Fibroblast of lung (primary cell): Measurements from ENCODE around the gene PHC2.

Experiments
- EZH2 ChIP-seq: IDR thresholded peaks from 2 replicates; pipeline ENCODE4 v1.5.1; 2012; ENCODE audit warnings: low read length, control low read depth, mild to moderate bottlenecking; ENCODE audit errors: missing control alignments
- TF ChIP-seq, protein P1 (sequence below), 2 donors: IDR thresholded peaks in 1 of 2; conservative IDR thresholded peaks in 1 of 2; 1 replicate in 1 of 2; 2 replicates in 1 of 2; pipeline ENCODE4 v1.5.1; 2011 to 2012; ENCODE audit warnings: low read length in 2 of 2, control low read depth in 1 of 2, inconsistent platforms in 1 of 2, low read depth in 1 of 2, mild to moderate bottlenecking in 1 of 2

GRCh38 chr1:33373606-33374005, 57.3 kb downstream of the PHC2 start:
- TF ChIP-seq, protein P1, sequence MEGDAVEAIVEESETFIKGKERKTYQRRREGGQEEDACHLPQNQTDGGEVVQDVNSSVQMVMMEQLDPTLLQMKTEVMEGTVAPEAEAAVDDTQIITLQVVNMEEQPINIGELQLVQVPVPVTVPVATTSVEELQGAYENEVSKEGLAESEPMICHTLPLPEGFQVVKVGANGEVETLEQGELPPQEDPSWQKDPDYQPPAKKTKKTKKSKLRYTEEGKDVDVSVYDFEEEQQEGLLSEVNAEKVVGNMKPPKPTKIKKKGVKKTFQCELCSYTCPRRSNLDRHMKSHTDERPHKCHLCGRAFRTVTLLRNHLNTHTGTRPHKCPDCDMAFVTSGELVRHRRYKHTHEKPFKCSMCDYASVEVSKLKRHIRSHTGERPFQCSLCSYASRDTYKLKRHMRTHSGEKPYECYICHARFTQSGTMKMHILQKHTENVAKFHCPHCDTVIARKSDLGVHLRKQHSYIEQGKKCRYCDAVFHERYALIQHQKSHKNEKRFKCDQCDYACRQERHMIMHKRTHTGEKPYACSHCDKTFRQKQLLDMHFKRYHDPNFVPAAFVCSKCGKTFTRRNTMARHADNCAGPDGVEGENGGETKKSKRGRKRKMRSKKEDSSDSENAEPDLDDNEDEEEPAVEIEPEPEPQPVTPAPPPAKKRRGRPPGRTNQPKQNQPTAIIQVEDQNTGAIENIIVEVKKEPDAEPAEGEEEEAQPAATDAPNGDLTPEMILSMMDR (conservative IDR thresholded peaks at IDR 0.05 in 1 of 2, IDR thresholded peaks at IDR 0.05 in 1 of 2; ENCODE audit: low read depth in 1 of 2, low read length in 2 of 2), result no peak
- no peak for TF ChIP-seq EZH2
